Stimulated activated CD4-positive, alpha-beta T cell treated with anti-CD3 and anti-CD28 coated beads, Interleukin-15, amount 100 ng/mL, for 24 hours (primary cell): ENCODE results near the gene FYTTD1.

Experiments
- DNase-seq: peaks from one replicate; pipeline ENCODE4 v3.0.0-alpha.2; 2020

FYTTD1 gene

GRCh38 chr3:197737749-197738462 is 11.8 kb upstream of the FYTTD1 start:
- DNase-seq = no peak

DNA sequence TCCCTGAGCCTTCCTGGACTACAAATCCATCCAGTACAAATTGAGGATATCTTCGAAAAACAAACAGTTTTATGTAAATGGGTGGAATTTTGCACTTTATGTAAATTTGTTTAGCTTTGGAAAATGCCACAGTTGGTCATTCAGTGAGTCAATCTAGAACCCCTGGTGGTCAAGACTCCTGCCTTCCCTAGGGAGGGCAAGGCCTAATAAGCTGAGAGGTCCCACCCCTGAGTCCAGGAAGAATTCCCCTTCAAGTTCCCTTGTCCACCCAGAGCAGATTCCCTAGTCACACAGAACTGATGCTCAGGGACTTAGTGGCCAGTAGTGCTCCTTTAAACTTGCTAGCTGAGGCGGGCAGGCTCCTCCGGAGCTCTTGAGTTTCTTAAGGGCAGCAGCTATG is 6.9 kb upstream of the FYTTD1 start:
- DNase-seq = no peak

GRCh38 chr3:197746209-197746608 is 3.5 kb upstream of the FYTTD1 start:
- DNase-seq = no peak

GRCh38 chr3:197746801-197747237 is 2.9 kb upstream of the FYTTD1 start:
- DNase-seq = no peak

GRCh38 chr3:197748597-197749314 is 927 bp upstream of the FYTTD1 start:
- DNase-seq = no peak

GRCh38 chr3:197749315-197749600 is 425 bp upstream of the FYTTD1 start:
- DNase-seq = peak; percentile 68

DNA sequence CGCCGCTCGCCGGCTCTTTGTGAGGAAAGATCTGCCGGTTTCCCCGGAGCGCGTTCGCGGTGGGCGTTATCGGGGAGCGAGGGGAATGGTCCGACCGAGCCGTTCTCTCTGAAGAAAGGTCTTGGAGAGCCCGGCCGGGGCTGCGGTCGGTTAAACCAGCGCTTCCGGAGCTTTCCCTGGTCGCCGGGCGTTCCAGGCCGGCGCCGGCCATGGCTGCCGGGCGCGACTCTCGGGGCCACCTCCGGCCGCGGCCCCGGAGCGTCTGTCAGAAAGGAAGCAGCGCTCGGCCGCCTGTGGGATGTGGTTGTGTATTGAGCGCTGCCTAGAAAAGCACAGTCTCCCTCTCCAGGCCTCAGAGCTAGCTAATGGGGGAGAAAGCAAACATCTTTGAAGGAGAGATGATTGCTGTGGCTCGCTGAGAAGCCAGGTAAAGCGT is 731 bp downstream of the FYTTD1 start:
- peak; percentile 67 for DNase-seq

GRCh38 chr3:197750858-197751737 is 1.4 kb downstream of the FYTTD1 start:
- peak; percentile 68 for DNase-seq

- DNase-seq = peak; percentile 46
Observed at GRCh38 chr3:197752107-197752506, 2.4 kb downstream of the FYTTD1 start.

- no peak for DNase-seq
Observed at GRCh38 chr3:197753263-197753662, 3.6 kb downstream of the FYTTD1 start.

DNA sequence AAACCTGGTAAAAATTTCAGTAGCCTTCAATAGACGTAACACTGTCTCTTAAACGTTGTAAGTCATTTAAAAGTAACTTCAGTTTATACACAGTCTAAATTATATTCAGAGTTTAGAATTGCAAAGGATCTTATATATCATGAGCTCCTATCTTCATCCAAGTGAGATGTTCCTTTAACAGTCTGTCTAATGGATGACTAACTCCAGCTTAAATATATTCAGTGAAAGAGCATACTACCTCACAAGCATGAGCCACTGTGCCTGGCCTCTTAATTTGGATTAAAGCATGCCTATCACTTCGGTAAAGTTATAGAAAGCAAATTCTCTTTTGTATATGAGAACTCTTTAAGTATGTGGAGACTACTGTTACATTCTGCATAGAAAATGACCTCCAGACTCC is 7.0 kb downstream of the FYTTD1 start:
- no peak for DNase-seq

GRCh38 chr3:197758512-197758911 is 8.8 kb downstream of the FYTTD1 start:
- DNase-seq = no peak

- DNase-seq = no peak
Observed at GRCh38 chr3:197761784-197762183, 12.1 kb downstream of the FYTTD1 start.

DNA sequence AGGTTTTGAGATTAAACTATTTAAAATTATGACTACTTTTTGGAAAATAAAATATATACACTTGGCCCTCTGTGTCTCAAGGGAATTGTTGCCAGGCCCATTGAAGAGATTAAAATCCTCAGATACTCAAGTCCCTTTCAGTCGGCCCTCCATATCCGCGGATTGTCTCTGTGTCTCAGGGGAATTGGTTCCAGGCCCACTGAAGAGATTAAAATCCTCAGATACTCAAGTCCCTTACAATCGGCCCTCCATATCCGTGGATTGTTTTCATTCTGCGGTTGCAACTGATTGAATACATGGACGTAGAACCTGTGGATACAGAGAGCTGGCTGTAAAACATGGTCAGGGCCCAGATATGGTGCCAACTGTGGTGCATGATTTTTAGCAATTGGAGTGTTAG is 25.6 kb downstream of the FYTTD1 start:
- no peak for DNase-seq

DNA sequence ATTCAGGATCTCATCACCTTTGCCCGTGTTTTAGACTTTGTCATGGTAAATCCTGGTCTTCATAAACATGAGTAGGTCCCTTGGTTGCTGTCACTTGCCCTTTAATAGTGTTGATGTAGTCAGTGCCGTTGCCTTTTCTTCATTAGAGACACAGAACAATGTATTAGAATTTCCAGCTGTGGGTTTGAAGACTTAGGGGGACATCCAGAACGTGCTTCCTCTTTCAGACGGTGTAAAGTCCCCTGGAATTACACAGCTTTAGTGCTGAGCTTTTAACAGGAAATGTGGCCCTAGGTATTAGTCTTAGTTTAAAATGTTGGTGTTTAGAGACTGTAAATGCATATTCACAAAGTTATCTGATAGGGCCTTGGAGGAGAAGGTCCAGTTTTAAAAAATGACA is 32.5 kb downstream of the FYTTD1 start:
- DNase-seq = no peak

GRCh38 chr3:197784019-197784585 is 34.4 kb downstream of the FYTTD1 start:
- DNase-seq = no peak

DNA sequence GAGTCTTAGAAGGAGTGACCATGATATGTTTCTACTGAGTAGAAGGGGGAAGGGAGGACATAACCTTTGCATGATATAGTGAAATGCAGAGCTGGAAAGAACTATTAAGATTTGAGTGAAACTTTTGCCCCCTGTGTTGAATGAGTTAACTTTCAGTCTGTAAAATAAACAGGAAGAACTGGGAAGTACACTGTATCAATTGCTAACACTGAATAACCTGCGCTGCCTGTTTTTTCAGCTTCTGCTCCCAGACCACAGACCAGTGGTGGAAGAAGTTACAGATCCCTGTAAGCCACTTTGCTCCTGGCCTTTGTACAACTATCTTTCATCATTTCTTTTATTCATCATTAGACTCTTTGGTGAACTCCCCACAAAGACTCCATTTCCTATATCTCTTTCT is 37.7 kb downstream of the FYTTD1 start:
- no peak for DNase-seq

DNA sequence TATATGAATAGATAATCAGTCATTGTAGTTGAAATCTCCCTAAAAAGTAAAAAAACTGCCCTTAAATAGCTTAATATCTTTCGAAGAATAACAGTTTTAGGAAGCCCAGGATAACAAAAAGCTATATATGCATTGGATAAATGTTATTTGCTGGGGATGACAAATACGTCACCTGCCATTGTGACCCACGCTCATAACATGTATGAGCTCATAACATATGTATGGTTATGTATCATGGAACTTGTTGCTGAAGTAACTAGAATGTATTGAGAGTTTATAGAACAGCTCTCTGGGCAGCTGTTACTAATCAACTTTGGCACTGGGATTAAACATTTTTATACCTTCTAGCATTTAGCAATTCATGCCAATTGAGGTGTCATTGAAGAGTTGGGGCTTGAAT is 39.6 kb downstream of the FYTTD1 start:
- DNase-seq = no peak

GRCh38 chr3:197790033-197790432 is 40.4 kb downstream of the FYTTD1 start:
- DNase-seq = no peak

DNA sequence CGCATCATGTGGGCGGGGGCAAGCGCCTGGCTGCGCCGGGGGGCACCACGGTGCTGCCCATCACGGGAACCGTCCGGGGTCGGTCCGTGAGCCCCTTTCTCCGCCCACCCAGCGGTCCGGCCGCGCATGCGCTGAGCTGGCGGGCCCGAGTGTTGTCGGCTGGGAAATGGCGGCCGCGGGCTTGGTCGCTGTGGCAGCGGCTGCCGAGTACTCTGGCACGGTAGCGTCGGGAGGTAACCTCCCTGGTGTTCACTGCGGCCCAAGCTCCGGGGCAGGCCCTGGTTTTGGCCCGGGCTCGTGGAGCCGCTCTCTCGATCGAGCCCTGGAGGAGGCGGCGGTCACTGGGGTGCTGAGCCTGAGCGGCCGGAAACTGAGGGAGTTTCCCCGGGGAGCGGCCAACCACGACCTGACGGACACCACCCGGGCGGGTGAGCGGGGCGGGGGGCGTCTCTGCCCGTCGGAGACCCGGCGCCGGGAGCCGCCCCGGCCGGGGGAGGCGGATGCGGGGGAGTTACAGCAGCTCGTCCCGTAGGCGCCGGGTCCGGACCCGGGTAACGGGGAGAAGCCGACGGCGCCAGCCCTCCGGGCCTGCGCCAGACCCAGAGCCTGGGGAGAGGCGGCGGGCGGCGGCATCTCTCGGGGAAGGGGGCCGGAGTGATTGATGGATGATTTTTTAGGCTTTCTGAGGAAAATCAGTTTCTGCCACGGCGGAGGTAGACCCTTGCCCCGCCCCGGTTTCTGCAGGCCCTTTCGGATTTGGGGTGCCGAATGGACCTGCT is 41.6 kb downstream of the FYTTD1 start, which contains the start of gene LRCH3:
TSS of gene LRCH3 (plus strand) at position 142 of the 779 bp plus-strand sequence. CDS start at position 167, 25 bp downstream.
- peak; percentile 89 for DNase-seq

GRCh38 chr3:197791892-197792647 is 42.4 kb downstream of the FYTTD1 start:
- DNase-seq = peak; percentile 48

DNA sequence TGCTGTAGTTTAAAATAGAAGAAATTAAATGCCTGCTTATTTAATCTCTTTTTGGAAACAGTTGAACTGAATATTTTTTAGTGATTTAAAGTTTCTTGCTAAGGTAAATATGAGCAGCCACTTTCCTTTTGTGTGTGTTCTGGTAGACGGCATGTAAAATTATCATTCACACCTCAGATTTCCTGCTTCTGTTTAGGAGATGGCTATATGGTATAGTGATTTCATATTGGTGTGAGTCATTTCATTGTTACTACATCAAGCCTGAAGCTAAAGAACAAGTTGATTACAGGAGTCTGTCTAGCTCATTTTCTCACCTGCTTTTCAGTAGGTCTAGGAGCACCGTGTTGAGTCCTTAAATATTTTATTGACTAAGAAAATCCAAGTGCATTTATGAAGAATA is 43.6 kb downstream of the FYTTD1 start:
- no peak for DNase-seq
